HEK293 (cell line): ENCODE data around the gene OTUB2.

Experiments used
- CTCF ChIA-PET: fragments of 350-600 bp; formaldehyde crosslinking; extraction: SDS; loops from one replicate; lab custom pipeline; 2021; ENCODE audit warnings: antibody characterized with exemption; lab: Yijun Ruan, JAX
- POLR2A ChIA-PET: fragments of 300-600 bp; formaldehyde crosslinking; extraction: SDS; loops from one replicate; lab custom pipeline; 2020; ENCODE audit warnings: antibody characterized with exemption, inconsistent platforms; lab: Yijun Ruan, JAX
- H3K27ac ChIP-seq: fragments of 200-500 bp; sonication (Bioruptor generic); 2 replicates; pipeline ENCODE4 v1.5.1; 2014; ENCODE audit warnings: low read depth, low read length, control low read depth, inconsistent platforms; ENCODE audit errors: extremely low read depth
- H3K36me3 ChIP-seq, 2 experiments: fragments of 200-500 bp in 1 of 2; sonication (Bioruptor generic) in 1 of 2; 1 replicate in 1 of 2; 2 replicates in 1 of 2; pipeline ENCODE4 v1.5.1; 2014 to 2017; ENCODE audit warnings: inconsistent platforms in 2 of 2, low read length in 2 of 2; ENCODE audit not compliant: control insufficient read depth in 2 of 2, insufficient read depth in 1 of 2
- H3K4me1 ChIP-seq: fragments of 200-500 bp; sonication (Bioruptor generic); 2 replicates; pipeline ENCODE4 v1.5.1; 2014; ENCODE audit warnings: mild to moderate bottlenecking, low read length, inconsistent platforms; ENCODE audit not compliant: control insufficient read depth, insufficient read depth
- H3K4me3 ChIP-seq: 2 replicates; pipeline ENCODE4 v1.5.1; 2011; ENCODE audit warnings: low read depth, mild to moderate bottlenecking, control low read depth, low read length, moderate library complexity
- H3K9me3 ChIP-seq: fragments of 200-500 bp; sonication (Bioruptor generic); 2 replicates; pipeline ENCODE4 v1.5.1; 2014; ENCODE audit warnings: low read depth, low read length, inconsistent platforms; ENCODE audit not compliant: control insufficient read depth, insufficient read depth
- FEZF1 ChIP-seq: fragments of 450-650 bp; formaldehyde crosslinking; IDR thresholded peaks from 2 replicates; pipeline ENCODE4 v1.5.1; 2016; ENCODE audit warnings: missing biosample characterization, missing genetic modification characterization
- MEIS1 ChIP-seq: sonication (generic); formaldehyde crosslinking; IDR thresholded peaks from 2 replicates; pipeline ENCODE4 v1.8.1; 2022; ENCODE audit warnings: missing genetic modification reagents, mild to moderate bottlenecking, borderline replicate concordance
- SCRT2 ChIP-seq: fragments of 450-650 bp; formaldehyde crosslinking; IDR thresholded peaks from 2 replicates; pipeline ENCODE4 v1.5.1; 2016; ENCODE audit warnings: missing biosample characterization, missing genetic modification characterization
- ZFP69B ChIP-seq: fragments of 450-650 bp; formaldehyde crosslinking; IDR thresholded peaks from 2 replicates; pipeline ENCODE4 v1.5.1; 2016; ENCODE audit warnings: missing biosample characterization, missing genetic modification characterization
- ZNF148 ChIP-seq: fragments of 450-650 bp; formaldehyde crosslinking; IDR thresholded peaks from 2 replicates; pipeline ENCODE4 v1.5.0; 2017; ENCODE audit warnings: missing biosample characterization, missing genetic modification characterization, borderline replicate concordance
- ZNF521 ChIP-seq: fragments of 450-650 bp; formaldehyde crosslinking; IDR thresholded peaks from 2 replicates; pipeline ENCODE4 v1.5.1; 2017; ENCODE audit warnings: missing biosample characterization, mild to moderate bottlenecking, missing genetic modification characterization
- ZNF585B ChIP-seq: fragments of 450-650 bp; formaldehyde crosslinking; IDR thresholded peaks from 2 replicates; pipeline ENCODE4 v1.5.1; 2016; ENCODE audit warnings: missing biosample characterization, missing genetic modification characterization
- ZNF768 ChIP-seq: fragments of 450-650 bp; formaldehyde crosslinking; IDR thresholded peaks from 2 replicates; pipeline ENCODE4 v1.5.1; 2018; ENCODE audit warnings: missing biosample characterization, mild to moderate bottlenecking, missing genetic modification characterization
- ZNF830 ChIP-seq: fragments of 450-650 bp; IDR thresholded peaks from 2 replicates; pipeline ENCODE4 v1.5.0; 2018; ENCODE audit warnings: missing biosample characterization, missing genetic modification characterization, low read depth, mild to moderate bottlenecking, moderate library complexity
- ZSCAN23 ChIP-seq: fragments of 450-650 bp; formaldehyde crosslinking; IDR thresholded peaks from 2 replicates; pipeline ENCODE4 v1.5.1; 2016; ENCODE audit warnings: missing biosample characterization, missing genetic modification characterization
- ZSCAN30 ChIP-seq: fragments of 450-650 bp; IDR thresholded peaks from 2 replicates; pipeline ENCODE4 v1.5.1; 2018; ENCODE audit warnings: missing biosample characterization, mild to moderate bottlenecking, missing genetic modification characterization, moderate library complexity
- TF ChIP-seq, protein P1 (sequence below): fragments of 450-650 bp; formaldehyde crosslinking; conservative IDR thresholded peaks from 2 replicates; pipeline ENCODE4 v1.5.1; 2016; ENCODE audit warnings: low read depth, missing biosample characterization, missing genetic modification characterization
- TF ChIP-seq, protein P2 (sequence below): fragments of 450-650 bp; formaldehyde crosslinking; IDR thresholded peaks from 2 replicates; pipeline ENCODE4 v1.5.1; 2016; ENCODE audit warnings: missing biosample characterization, missing genetic modification characterization, borderline replicate concordance
- TF ChIP-seq, protein P3 (sequence below): fragments of 450-650 bp; formaldehyde crosslinking; IDR thresholded peaks from 2 replicates; pipeline ENCODE4 v1.5.1; 2017; ENCODE audit warnings: missing biosample characterization, missing genetic modification characterization

The OTUB2 gene

DNA sequence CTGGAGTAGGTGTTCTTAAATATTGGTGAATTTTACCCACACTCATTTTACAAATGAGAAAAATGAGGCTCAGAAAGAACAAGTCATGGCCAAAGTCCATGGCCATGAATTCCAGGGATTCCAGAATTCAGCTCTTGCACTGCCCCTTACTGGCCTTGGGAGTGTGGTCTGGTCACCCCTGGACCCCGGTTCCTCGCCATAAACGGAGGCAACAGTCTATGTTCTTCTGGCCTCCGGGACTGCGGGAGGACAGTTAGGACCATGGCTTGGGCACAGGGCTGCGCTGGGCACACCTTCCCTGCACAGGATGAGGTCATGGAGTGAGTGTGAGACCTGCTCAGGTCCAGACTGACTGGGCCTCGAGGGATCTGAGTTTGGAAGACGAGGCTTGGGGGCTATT is 22.1 kb upstream of the OTUB2 start:
- Histone ChIP-seq H3K9me3 (no peaks in the 10 kb centered on the region), H3K27ac (no peak overlapping the region), H3K4me3 (no peak overlapping the region), H3K36me3 (no peaks in the 10 kb centered on the region)
- CTCF ChIA-PET = interaction anchor here (0.6 to 3.6 kb wide), 10 partner anchors 12 to 133 kb away, joined by 3 to 39 read pairs (median 4); no protein-coding TSS in a partner anchor
- TF ChIP-seq, protein P1, sequence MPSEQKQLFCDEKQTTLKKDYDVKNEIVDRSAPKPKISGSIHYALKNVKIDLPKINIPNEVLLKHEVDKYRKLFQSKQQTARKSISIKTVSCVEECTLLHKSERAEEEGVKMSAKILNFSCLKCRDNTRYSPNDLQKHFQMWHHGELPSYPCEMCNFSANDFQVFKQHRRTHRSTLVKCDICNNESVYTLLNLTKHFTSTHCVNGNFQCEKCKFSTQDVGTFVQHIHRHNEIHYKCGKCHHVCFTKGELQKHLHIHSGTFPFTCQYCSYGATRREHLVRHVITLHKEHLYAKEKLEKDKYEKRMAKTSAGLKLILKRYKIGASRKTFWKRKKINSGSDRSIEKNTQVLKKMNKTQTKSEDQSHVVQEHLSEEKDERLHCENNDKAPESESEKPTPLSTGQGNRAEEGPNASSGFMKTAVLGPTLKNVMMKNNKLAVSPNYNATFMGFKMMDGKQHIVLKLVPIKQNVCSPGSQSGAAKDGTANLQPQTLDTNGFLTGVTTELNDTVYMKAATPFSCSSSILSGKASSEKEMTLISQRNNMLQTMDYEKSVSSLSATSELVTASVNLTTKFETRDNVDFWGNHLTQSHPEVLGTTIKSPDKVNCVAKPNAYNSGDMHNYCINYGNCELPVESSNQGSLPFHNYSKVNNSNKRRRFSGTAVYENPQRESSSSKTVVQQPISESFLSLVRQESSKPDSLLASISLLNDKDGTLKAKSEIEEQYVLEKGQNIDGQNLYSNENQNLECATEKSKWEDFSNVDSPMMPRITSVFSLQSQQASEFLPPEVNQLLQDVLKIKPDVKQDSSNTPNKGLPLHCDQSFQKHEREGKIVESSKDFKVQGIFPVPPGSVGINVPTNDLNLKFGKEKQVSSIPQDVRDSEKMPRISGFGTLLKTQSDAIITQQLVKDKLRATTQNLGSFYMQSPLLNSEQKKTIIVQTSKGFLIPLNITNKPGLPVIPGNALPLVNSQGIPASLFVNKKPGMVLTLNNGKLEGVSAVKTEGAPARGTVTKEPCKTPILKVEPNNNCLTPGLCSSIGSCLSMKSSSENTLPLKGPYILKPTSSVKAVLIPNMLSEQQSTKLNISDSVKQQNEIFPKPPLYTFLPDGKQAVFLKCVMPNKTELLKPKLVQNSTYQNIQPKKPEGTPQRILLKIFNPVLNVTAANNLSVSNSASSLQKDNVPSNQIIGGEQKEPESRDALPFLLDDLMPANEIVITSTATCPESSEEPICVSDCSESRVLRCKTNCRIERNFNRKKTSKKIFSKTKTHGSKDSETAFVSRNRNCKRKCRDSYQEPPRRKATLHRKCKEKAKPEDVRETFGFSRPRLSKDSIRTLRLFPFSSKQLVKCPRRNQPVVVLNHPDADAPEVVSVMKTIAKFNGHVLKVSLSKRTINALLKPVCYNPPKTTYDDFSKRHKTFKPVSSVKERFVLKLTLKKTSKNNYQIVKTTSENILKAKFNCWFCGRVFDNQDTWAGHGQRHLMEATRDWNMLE (tag by site-specific recombination) = no peak
- TF ChIP-seq SCRT2 (tag by site-specific recombination) (no peak), ZNF585B (tag by site-specific recombination) (no peak), ZNF830 (no peak), ZFP69B (tag by site-specific recombination) (no peak), ZSCAN23 (tag by site-specific recombination) (no peak), ZSCAN30 (tag by site-specific recombination) (no peak), ZNF148 (tag by site-specific recombination) (no peak), ZNF768 (tag by site-specific recombination) (no peak), ZNF521 (tag by site-specific recombination) (no peak), FEZF1 (tag by site-specific recombination) (no peak), MEIS1 (CRISPR knock-in tag) (no peak)
- TF ChIP-seq, protein P2, sequence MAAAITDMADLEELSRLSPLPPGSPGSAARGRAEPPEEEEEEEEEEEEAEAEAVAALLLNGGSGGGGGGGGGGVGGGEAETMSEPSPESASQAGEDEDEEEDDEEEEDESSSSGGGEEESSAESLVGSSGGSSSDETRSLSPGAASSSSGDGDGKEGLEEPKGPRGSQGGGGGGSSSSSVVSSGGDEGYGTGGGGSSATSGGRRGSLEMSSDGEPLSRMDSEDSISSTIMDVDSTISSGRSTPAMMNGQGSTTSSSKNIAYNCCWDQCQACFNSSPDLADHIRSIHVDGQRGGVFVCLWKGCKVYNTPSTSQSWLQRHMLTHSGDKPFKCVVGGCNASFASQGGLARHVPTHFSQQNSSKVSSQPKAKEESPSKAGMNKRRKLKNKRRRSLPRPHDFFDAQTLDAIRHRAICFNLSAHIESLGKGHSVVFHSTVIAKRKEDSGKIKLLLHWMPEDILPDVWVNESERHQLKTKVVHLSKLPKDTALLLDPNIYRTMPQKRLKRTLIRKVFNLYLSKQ (tag by site-specific recombination) = no peak
- TF ChIP-seq, protein P3, sequence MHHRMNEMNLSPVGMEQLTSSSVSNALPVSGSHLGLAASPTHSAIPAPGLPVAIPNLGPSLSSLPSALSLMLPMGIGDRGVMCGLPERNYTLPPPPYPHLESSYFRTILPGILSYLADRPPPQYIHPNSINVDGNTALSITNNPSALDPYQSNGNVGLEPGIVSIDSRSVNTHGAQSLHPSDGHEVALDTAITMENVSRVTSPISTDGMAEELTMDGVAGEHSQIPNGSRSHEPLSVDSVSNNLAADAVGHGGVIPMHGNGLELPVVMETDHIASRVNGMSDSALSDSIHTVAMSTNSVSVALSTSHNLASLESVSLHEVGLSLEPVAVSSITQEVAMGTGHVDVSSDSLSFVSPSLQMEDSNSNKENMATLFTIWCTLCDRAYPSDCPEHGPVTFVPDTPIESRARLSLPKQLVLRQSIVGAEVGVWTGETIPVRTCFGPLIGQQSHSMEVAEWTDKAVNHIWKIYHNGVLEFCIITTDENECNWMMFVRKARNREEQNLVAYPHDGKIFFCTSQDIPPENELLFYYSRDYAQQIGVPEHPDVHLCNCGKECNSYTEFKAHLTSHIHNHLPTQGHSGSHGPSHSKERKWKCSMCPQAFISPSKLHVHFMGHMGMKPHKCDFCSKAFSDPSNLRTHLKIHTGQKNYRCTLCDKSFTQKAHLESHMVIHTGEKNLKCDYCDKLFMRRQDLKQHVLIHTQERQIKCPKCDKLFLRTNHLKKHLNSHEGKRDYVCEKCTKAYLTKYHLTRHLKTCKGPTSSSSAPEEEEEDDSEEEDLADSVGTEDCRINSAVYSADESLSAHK (tag by site-specific recombination) = no peak
- TF ChIP-seq, all 188 proteins: peak for 0
- POLR2A ChIA-PET = no interaction called here
- H3K4me1 ChIP-seq = no peaks in the 10 kb centered on the region
